ENCODE data around the gene FEM1B.

The FEM1B gene

DNA sequence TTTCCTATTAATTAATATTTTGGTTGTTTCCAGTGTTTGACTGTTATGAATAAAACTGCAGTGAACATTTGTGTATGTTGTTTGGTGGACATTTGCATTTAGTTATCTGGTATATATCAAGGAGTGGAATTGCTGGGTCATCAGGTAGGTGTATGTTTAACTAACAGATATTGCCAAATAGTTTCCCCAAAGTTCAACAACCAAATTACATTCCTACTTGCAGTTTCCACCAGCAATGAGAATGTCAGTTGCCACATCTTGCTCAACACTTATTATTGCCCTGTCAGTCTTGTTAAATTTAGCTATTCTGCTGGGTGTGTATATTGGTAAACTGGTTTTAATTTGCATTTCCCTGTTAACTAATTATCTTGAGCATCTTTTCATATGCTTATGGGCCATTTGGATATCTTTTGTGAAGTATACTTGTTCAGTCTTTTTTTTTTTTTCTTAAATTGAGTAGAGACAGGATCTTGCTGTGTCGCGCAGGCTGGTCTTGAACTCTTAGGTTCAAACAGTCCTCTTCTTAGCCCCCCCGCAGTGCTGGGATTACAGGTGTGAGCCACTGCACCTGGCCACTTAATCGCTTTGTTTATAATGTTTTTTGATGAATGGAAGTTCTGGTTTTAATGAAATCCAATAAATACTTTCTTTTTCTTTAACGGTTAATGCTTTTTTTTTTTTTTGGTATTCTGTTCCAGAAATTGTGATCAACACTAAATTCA, 7.9 kb downstream of the FEM1B start:
- no peak for DNase-seq (ENCODE audit: low read depth in 2 of 2)

DNA sequence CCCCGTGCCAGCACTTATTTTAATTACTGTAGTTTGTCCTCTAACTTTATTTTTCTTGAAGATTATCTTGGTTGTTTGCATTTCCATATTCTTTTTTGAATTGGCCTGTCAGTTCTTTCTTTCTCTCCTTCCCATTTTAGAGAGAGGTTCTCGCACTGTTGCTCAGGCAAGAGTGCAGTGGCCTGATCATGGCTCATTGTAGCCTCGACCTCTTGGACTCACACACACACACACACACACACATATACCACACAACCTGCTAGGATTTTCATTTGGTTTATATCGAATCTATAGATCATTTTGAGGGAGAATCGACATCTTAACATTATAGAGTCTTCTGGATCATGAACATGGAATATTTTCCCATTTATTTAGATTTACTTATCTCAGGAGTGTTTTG, 8.7 kb downstream of the FEM1B start:
- DNase-seq (ENCODE audit: low read depth in 2 of 2) = no peak

DNA sequence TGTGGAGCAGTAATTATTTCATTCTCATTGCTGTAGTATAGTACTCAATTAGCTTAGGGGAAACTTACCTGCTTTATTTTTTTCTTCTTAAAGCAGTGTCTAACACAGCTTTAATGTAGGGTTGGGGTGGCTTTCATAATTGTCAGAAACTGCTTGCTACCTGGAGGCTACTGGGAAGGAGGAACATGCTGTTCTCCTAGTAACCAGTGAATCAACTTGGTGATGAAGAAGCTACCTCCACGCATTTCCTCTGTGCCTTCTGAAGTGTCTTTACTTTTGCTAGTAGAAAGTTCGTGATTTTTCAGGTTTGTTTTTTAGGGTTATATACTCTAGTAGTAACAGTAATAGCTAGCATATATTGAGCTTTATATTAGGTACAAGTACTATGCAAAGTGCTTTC, 11.5 kb downstream of the FEM1B start:
- no peak for DNase-seq (ENCODE audit: low read depth in 2 of 2)

DNA sequence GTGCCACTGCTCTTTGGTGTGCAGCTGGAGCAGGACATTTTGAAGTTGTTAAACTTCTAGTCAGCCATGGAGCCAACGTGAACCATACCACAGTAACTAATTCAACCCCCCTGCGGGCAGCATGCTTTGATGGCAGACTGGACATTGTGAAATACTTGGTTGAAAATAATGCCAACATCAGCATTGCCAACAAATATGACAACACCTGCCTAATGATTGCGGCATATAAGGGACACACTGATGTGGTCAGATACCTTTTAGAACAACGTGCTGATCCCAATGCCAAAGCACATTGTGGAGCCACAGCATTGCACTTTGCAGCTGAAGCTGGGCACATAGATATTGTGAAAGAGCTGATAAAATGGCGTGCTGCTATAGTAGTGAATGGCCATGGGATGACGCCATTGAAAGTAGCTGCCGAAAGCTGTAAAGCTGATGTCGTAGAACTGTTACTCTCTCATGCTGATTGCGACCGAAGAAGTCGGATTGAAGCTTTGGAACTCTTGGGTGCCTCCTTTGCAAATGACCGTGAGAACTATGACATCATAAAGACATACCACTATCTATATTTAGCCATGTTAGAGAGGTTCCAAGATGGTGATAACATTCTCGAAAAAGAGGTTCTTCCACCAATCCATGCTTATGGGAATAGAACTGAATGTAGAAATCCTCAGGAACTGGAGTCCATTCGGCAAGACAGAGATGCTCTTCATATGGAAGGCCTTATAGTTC, 12.2 kb downstream of the FEM1B start:
- DNase-seq (ENCODE audit: low read depth in 2 of 2) = no peak

DNA sequence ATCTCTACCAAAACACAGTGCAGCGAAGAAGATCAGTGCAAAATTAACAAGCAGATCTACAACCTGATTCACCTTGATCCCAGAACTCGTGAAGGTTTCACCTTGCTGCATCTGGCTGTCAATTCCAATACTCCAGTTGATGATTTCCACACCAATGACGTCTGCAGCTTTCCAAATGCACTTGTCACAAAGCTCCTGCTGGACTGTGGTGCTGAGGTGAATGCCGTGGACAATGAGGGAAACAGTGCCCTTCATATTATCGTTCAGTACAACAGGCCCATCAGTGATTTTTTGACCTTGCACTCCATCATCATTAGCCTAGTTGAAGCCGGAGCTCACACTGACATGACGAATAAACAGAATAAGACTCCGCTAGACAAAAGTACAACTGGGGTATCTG, 13.2 kb downstream of the FEM1B start:
- DNase-seq (ENCODE audit: low read depth in 2 of 2) = no peak

DNA sequence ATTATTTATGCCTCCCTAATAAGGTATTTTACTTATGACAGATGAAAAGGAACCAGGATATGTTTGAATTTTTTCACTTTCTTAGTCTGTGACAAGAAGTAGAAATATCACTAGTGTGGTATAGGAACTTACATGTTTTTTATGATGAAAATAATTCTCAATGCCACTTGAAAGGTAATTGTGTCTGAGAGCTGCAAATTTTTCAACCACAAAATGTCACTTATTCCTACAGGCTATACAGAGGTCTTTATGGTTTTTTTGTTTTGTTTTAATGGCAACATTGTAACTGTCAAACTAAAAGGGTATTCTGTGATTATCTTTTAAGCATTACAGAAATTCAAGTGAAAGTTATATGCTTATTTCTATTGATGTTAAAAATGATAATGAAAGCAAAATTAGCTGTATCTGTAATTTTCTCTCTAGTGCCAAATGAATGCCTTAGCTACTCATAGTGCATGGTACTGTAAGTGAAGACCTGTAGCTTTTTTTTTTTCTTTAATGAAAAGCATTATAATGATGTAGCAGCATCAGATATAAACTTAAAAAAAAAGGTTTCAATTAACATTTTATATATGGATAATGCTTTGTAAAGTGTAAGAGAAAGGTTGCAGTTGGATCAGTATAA, 14.7 kb downstream of the FEM1B start:
- no peak for DNase-seq (ENCODE audit: low read depth in 2 of 2)

DNA sequence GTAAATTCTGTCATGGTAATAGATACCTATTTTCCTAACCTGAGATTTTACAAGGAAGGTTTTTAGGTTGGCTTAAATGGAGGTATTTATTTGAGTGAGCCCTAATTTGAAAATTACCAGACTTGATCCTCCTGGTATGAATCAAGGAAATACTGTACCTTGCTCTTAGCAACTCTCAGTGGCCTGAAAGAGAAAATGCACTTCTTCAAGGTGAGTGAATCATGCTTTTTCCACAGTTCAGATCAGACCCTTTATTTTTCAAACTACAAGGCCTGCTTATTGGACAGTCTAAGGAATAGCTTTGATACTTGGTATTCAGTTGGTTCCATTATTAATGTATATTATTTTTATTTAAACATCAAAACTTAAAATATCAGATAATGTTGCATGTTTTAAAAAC, 15.4 kb downstream of the FEM1B start:
- DNase-seq (ENCODE audit: low read depth in 2 of 2) = no peak

DNA sequence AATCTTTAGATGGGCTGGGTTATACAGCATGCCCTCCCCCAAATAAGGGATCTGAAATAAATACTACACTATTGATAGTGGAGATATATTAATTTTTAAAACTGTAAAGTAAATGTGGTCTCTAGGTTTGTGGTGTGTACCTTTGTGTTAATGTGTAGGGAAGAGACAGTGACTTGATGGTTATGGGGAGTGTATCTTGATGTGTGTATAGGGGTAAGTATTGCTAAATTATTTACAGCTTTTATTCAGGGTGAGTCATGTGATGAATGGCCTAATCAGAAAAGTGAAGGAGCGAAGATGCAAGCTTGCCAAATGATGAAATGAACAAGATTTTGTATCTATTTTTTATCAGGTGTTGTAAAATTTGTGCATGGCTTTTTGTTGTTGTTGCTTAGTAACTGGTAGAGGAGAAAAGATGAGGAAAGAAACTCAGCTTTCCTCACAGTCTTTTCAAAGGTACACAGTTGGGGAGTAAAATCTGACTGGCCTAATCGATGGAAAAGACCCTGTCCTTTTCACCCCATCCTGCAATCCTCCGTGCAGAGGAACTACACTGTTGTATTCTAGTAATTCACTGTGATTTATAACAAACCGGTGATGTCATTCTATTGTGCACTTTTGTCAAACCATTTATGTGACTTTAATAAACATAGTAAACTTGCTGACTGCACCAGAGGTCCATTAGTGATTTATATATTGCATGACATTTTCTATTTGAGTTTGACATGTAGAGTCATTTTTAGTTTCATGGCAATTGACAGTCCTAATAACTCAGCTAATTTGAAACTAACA, 17.7 kb downstream of the FEM1B start:
- no peak for DNase-seq (ENCODE audit: low read depth in 2 of 2)

DNA sequence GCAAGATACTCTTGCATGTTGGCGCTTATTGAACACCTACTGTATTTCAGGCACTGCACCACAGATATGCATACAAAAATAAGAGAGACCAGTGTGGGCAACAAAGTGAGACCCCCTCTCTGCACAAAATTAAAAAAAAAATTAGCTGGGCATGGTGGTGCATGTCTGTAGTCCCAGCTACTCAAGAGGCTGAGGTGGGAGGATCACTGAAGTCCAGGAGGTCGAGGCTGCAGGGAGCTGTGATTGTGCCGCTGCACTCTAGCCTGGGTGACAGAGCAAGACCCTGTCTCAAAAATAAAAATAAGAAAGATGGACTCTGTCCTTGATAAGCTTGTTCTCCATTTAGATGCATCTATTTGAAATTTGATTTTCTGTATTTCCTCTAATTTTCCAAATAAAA, 20.8 kb downstream of the FEM1B start:
- no peak for DNase-seq (ENCODE audit: low read depth in 2 of 2)

DNA sequence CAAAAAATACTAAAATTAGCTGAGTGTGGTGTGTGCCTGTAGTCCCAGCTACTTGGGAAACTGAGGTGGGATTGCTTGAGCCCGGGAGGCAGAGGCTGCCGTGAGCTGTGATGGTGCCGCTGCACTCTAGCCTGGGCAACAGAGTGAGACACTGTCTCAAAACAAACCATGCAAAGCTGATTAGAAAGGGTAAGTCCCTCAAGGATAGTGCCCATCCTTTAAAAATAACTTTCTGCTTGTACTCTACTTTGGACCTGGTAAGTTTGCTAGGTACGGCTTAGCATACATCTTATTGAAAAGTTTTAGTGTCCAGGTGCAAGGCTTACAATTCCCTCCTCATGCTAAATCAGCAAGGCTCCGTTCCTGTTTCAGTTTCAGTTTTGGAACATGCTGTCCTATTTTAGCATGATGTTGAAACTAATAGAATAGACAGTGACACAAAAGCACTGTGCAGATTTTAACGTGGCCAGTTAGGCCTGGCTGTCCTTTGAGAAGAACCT, 21.4 kb downstream of the FEM1B start:
- DNase-seq (ENCODE audit: low read depth in 2 of 2) = no peak

DNA sequence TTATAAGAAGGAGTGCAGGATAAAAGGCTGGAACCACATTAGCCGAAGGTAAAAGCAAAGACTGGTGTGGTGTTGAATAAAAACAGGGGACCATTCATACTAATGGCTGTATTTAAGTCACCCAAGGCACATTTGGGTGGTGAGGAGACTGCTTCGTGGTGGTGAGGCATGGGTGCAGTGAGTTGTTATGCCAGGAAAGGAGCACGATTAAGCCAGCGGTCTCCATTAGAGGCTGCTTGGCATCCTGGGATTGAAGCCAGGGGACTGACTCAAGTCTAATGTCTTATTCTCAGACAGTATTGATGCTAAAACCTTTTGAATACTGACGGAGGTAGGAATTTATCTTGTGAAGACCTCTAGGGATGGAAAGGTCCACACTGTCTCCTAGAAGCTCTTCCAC, 21.9 kb downstream of the FEM1B start:
- no peak for DNase-seq (ENCODE audit: low read depth in 2 of 2)

DNA sequence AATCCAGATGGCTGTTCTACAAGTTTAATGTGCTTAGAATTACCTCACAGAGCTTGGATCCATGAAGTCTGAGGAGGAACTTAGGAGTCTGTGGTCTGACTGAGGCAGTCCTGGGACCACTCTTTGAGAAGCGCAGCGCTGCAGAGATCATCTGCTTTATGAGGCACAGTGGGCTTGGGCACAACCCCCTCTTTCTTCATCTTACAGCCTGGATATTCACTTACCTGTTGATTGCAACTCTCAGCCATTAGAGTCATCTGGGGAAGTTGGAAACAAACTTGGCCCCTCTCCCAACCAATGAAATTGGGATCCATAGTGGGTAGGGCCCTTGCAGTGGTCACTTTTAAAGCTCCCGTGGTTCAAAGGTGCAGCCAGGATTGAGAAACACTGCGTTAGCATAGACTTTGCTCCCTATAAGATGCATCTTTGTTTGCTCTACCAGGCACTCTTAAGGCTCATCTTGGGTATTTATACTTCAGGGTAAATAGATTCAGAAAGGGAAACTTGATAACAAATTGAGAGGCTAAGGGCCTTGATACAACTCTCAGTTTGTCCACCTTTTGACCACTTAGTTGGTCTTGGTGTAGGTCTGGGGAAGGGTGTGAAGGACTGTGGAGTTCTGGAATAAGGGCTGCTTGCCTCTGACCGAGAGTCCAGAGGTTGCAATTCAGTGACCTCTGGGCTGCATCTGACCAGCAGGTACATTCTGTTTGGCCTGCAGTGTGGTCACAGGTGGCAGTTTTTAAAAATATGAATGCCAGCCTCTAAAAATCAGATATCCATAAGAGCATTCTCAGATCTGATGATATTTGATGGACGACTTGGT, 22.8 kb downstream of the FEM1B start:
- no peak for DNase-seq (ENCODE audit: low read depth in 2 of 2)

DNA sequence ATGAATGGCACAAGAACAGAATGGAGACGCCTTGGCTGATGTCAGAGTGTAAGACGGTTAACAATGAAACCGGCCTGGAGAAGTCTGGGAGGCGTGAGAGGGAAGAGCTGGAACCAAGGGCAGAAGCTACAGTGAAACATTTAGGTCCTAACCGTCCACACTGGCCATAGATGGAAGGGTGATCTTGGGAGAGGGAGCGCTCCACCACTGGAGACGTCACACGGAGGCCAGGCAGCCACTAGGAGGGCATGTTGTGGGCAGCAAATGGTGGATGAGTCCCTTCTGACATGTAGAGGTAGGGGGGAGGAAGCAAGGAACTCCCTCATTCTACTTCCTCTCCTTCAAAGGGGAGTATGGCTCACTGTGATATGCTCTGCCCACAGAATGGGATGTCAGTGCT, 23.8 kb downstream of the FEM1B start:
- DNase-seq (ENCODE audit: low read depth in 2 of 2) = no peak

DNA sequence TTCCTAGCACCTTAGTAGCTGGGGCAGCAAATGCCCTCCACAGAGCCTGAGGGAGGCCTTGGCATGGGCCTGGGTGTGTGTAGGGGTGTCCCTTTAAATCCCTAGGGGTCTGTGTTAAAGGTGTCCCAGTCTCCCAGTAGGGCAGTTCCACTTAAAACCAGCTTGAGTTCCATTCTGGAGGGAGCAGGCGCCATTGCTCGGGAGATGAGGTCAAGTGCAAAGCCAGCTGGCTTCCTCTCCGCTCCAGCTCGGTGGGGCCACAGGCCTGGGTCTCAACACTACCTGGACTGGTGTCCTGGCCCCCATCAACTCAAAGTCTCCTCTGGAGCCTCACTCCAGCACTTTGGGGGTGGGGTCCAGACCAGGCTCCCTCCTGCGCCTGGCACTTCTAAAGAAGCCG, 25.2 kb downstream of the FEM1B start:
- no peak for DNase-seq (ENCODE audit: low read depth in 2 of 2)

DNA sequence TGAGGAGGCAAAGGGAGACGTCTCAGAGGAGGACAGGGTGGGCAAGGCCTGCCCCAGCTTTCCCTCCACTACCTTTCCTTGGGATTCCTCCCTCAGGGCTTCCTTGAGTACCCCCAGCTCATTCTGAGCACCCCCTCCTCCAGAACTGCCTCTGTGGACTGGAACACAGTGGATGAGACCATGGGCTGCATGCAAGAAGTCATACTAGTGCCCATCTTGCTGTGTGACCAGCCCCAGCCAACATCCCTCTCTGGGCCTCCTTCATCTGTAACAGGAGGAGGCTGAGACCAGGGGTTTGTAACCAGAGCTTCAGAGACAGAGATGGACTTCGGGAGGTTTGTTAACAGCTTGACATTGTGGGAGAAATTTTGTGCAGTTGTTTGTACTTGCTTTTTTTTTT, 25.6 kb downstream of the FEM1B start:
- no peak for DNase-seq (ENCODE audit: low read depth in 2 of 2)

DNA sequence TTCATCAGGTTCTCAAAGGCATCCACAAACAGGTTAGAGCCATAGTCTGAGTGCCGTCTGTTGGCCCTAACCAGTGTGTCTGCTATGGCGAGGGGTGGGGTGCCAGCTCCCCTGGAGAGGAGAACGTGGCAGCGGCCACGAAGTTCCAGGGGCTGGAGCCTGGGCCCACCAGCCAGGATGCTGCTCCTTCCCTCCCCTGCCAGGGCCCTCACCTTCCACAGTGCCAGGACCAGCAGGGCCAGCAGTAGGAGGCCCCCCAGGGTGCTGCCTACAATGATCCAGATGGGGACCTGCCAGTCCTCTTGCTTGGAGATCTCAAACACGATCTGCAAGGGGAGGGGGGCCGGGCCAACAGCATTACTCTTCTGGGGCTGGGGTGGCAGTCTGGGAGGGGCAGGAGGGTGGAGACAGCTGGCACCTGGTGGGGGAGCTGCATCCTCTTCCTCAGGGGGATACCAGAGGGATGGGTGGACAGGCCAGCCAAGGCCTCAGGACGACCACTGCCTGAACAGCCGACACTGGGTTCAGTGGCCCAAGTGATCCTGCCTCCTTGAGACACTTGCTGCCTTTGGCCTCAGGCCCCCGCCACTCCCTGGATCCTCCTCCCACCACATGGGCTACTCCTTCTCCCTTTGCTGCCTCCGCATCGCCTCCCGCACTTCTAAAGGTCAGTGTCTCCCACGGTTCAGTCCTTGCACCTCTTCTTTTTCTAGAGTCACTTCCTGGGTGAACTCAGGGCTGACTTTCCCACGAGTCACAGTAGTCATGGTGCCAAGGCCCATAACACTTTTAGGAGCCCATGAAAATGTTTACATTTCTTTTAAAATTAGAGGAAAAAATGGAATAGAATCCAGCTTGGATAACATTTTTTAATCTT, 26.3 kb downstream of the FEM1B start:
- DNase-seq (ENCODE audit: low read depth in 2 of 2) = no peak

DNA sequence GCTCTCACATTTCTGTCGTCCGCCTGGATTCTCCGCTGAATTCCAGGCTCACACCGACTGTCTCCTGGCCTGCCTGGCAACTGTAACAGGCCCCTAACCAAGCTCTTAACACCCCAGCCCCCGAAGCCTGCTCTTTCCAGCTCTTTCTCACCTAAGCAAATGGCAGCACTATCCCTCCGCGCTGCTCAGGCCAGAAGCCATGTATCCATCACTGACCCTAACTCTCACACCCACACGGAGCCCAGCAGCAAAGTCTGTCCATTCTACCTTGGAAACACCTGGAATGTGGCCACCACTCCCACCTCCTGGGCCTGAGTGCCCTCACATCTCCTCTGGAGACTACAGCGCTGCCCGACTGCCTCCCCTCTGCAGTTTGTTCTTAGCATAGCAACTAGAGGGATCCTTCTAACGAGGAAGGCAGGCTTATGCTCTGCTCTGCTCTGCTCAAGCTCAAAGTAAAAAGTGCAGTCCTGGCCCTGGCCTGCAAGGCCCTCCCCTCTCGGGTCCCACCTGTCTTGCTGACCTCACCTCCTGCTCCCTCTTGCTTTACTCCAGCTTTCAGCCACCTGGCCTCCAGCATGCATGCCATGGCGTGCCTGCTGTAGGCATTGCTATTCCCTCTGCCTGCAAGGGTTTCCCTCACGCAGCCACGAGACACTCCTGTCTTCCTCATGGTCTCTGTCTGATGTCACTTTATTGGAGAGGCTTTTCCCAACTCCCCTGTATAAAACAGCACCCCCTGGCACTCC, 27.2 kb downstream of the FEM1B start:
- DNase-seq (ENCODE audit: low read depth in 2 of 2) = no peak

DNA sequence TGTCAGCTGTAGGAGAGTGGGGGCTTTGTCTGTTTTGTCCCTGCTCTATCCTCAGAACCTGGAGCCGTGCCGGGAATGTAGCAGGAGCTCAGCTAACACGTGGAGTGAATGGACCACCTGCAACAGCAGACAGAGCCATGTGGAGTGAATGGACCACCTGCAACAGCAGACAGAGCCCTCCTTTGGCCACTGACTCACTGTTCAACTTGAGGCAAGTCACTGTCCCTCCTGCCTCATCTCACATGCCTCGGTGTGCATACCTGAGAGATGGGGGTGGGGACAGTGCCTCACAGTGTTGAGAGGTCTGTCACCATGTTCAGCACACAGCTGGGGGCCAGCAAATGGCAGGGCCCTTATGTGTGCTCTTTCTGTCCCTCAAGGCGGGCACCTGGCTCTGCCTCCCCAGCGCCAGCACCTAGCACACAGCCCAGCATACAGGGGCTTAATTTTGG, 27.9 kb downstream of the FEM1B start:
- DNase-seq (ENCODE audit: low read depth in 2 of 2) = no peak

DNA sequence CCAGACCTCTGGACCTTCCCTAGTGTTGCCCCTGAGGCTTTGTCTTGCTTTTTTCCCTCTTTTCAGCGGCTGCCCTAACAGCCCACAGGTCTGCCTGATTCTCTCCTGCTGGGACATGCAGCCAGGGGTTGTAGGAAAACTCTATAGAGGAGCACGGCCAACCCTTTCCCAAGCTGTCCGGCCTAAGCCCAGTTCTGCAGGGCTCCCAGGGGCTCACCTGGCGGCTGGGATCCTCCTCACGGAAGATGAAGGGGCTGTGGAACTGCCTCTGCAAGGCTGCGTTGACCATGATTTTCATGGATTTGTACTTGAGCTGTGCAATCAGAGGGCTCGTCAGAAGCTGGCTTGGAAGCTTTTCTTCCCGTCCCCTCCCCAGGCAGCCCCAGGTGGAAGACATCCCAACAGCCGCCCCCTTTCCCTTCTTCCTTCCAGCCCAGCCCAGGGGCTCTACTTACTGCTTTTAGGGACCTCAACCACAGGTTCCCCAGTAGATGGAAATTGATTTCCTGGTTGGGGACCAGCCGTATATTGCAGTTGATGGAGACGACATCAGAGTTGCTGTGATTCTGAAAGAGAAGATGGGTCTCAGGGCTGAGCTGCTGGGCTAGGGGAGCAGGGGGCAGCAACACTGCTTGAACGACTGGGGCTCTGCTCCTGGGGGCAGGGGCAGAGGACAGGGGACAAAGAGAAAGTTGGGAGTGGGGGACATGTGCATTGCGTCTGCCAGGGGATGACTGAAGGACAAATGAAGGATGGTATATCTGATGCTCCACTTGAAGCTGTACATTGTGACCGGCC, 29.8 kb downstream of the FEM1B start:
- DNase-seq (ENCODE audit: low read depth in 2 of 2) = no peak

Measured in stimulated activated CD8-positive, alpha-beta memory T cell treated with anti-CD3 and anti-CD28 coated beads, Interleukin-15, amount 100 ng/mL, for 4 hours (primary cell).